ENCODE data around the gene DOK5.

DOK5 gene

DNA sequence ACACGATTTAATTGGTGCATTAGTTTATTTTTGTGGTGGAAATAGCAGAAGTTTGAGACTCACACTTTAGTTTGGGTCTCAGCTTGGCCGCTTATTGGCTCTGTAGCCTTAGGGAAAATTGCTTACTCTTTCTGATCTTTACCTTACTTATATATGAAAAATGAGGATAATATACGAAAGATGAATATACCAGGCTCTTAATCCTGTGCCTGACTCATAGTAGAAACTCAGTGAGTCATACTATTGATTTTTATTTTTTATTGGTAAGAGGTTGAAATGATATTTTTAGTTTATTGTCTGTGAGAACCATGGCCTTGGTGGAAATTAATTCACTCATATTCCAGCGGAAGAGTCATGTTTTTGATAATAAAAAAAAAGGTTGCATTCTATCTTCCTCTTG, 11.2 kb downstream of the DOK5 start:
- TF ChIP-seq CTCF (IDR thresholded peaks at IDR 0.05), result no peak
- Mint-ChIP-seq H3K4me3 (no peak overlapping the region), H3K4me1 (no peaks in the 10 kb centered on the region), H3K9me3 (no peaks in the 10 kb centered on the region), H3K27ac (no peak overlapping the region), H3K36me3 (ENCODE audit: low read depth) (no peaks in the 10 kb centered on the region), H3K27me3 (ENCODE audit: low read depth, poor library complexity) (peaks cover 16% of the 10 kb centered on the region)
- DNase-seq, result no peak

DNA sequence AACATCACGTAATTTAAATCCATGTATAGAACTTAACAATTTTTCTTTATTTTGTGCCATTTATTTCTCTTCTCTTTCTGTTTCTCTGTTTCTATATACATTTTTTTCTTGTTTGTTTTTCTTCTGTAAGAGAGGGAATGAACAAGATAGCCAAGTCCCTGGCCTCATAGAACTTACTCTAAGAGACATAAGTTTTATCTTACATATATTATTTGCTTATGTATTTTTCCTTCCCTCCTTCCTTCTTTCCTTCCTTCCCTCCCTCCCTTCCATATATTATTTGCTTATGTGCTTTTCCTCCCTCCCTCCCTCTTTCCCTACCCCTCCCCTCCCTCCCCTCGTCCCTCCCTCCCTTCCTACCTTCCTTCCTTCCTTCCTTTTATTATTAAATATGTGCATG, 13.0 kb downstream of the DOK5 start:
- Mint-ChIP-seq H3K4me1 (no peaks in the 10 kb centered on the region), H3K27ac (no peak overlapping the region), H3K27me3 (ENCODE audit: low read depth, poor library complexity) (peaks cover 15% of the 10 kb centered on the region), H3K4me3 (no peak overlapping the region), H3K9me3 (no peaks in the 10 kb centered on the region), H3K36me3 (ENCODE audit: low read depth) (no peaks in the 10 kb centered on the region)
- no peak for TF ChIP-seq CTCF (IDR thresholded peaks at IDR 0.05)
- no peak for DNase-seq

DNA sequence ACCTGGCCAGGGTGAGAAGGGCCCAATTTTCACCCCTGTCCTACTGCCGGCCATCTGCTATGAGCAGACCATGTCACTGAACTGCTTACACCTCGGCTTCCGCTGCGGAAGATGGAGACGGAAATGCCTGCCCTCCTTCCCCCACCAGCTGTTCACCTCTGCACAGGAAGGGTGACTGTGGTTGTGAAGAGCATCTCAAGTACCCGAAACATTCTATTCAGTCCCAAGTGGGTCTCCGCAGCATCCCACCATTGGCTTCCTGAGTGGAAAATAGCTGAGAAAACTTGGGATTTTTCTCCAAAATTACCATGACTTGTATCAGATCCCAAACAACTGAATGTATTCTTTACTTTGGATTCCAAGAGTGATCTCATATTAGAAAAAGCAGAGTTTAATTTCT, 16.1 kb downstream of the DOK5 start:
- no peaks in the 10 kb centered on the region for H3K36me3 Mint-ChIP-seq (ENCODE audit: low read depth)
- TF ChIP-seq CTCF (IDR thresholded peaks at IDR 0.05), result no peak
- H3K27ac Mint-ChIP-seq, result no peak overlapping the region
- peaks cover 13% of the 10 kb centered on the region for H3K27me3 Mint-ChIP-seq (ENCODE audit: low read depth, poor library complexity)
- H3K9me3 Mint-ChIP-seq, result no peaks in the 10 kb centered on the region
- no peak for DNase-seq
- H3K4me3 Mint-ChIP-seq, result no peak overlapping the region
- H3K4me1 Mint-ChIP-seq, result no peaks in the 10 kb centered on the region

GRCh38 chr20:54494303-54495006, 19.1 kb downstream of the DOK5 start:
- Mint-ChIP-seq H3K36me3 (ENCODE audit: low read depth) (no peaks in the 10 kb centered on the region), H3K27ac (no peak overlapping the region), H3K9me3 (no peaks in the 10 kb centered on the region), H3K4me1 (no peaks in the 10 kb centered on the region), H3K27me3 (ENCODE audit: low read depth, poor library complexity) (peaks cover 15% of the 10 kb centered on the region), H3K4me3 (no peak overlapping the region)
- TF ChIP-seq CTCF (IDR thresholded peaks at IDR 0.05), result no peak
- DNase-seq, result no peak

DNA sequence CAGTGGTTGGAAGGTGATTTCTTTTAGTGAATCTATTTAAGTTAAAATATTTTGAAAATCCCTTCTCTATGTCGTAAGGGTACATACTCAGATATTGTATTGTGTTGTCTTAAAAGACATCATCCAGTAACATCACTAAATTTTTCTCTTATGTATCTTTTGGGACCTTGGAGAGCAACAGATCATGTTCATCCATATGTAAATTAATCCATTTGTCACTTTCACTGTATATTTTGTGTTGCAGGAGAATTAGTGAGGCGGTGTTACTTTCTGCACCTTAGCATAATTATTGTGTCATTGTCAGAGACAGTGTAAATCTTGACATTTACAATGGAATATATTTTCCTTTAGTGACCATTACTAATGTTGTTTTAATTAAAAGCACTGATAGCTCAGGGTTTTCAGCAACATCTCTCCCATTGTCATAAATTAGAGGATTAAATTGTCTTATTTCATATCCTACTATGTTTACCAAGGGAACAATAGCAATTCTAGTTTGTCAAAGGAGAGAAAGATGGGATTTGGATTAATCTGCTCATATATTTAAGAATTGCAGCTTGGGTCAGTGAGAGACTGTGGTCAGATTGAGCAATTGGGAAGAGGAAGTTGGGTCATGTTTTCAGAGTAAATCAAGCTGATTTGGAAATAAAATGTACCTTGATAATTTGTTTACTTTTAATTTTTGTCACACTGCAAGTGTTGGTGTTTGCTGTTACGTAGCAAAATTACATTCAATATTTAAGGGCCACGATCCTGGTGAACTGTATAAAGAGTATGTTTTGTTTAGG, 22.7 kb downstream of the DOK5 start:
- Mint-ChIP-seq H3K27ac (no peak overlapping the region), H3K36me3 (ENCODE audit: low read depth) (no peaks in the 10 kb centered on the region), H3K4me3 (no peak overlapping the region), H3K9me3 (no peaks in the 10 kb centered on the region), H3K4me1 (no peaks in the 10 kb centered on the region), H3K27me3 (ENCODE audit: low read depth, poor library complexity) (peaks cover 6% of the 10 kb centered on the region)
- no peak for DNase-seq
- no peak for TF ChIP-seq CTCF (IDR thresholded peaks at IDR 0.05)
